Caco-2 (cell line): ENCODE data around the gene TMEM132C. TPM values are rescaled to one million over a fixed set of nuclear protein-coding genes. Genes with fewer than 3 reads are reported as not detected.

ENCODE experiments used
- BruUV-seq: library from RNA; stranded (reverse); fragments of 400-500 nt; replicated peaks from 2 replicates; lab custom pipeline; 2021; lab: Mats Ljungman, UMichigan
- CTCF ChIA-PET: fragments of 300-600 bp; sonication (Branson Sonifier 250); formaldehyde crosslinking; loops from one replicate; lab custom pipeline; 2022; ENCODE audit warnings: antibody characterized with exemption; lab: Charles Lee
- POLR2A ChIA-PET: fragments of 300-600 bp; sonication (Branson Sonifier 250); formaldehyde crosslinking; loops from one replicate; lab custom pipeline; 2022; ENCODE audit warnings: antibody characterized with exemption; lab: Charles Lee
- DNase-seq, 2 experiments: peaks; one replicate each; pipeline versions ENCODE4 v3.0.0 to v3.0.0-alpha.2; 2020 to 2022
- H3K27me3 ChIP-seq: replicated peaks from 2 replicates; pipeline ENCODE4 v1.6.0; 2011; ENCODE audit warnings: low read length; ENCODE audit not compliant: control insufficient read depth, insufficient read depth
- H3K36me3 ChIP-seq: 2 replicates; pipeline ENCODE4 v1.5.1; 2011; ENCODE audit warnings: low read length; ENCODE audit not compliant: control insufficient read depth, insufficient read depth
- H3K4me1 ChIP-seq: fragments of 250-450 bp; sonication (Bioruptor Pico); 2 replicates; pipeline ENCODE4 v1.5.1; 2020; ENCODE audit warnings: mild to moderate bottlenecking
- H3K4me3 ChIP-seq: 2 replicates; pipeline ENCODE4 v1.5.1; 2011; ENCODE audit warnings: low read depth, mild to moderate bottlenecking, control low read depth, low read length
- H3K9me3 ChIP-seq: fragments of 250-450 bp; sonication (Bioruptor Pico); 2 replicates; pipeline ENCODE4 v1.5.1; 2020; ENCODE audit warnings: mild to moderate bottlenecking, moderate library complexity
- H3K27ac Mint-ChIP-seq: one replicate; pipeline ENCODE4 v1.8.0; 2022; ENCODE audit warnings: mixed read lengths; ENCODE audit not compliant: unreplicated experiment
- H3K27me3 Mint-ChIP-seq: one replicate; pipeline ENCODE4 v1.8.0; 2022; ENCODE audit warnings: mixed read lengths; ENCODE audit not compliant: insufficient read depth, unreplicated experiment
- H3K36me3 Mint-ChIP-seq: one replicate; pipeline ENCODE4 v1.8.0; 2022; ENCODE audit warnings: mild to moderate bottlenecking, mixed read lengths; ENCODE audit not compliant: insufficient read depth, unreplicated experiment
- H3K4me1 Mint-ChIP-seq: one replicate; pipeline ENCODE4 v1.8.0; 2022; ENCODE audit warnings: low read depth, mixed read lengths; ENCODE audit not compliant: unreplicated experiment
- H3K4me3 Mint-ChIP-seq: one replicate; pipeline ENCODE4 v1.8.0; 2022; ENCODE audit warnings: mild to moderate bottlenecking, moderate library complexity, mixed read lengths; ENCODE audit not compliant: unreplicated experiment
- H3K9me3 Mint-ChIP-seq: one replicate; pipeline ENCODE4 v1.8.0; 2022; ENCODE audit warnings: mixed read lengths; ENCODE audit not compliant: unreplicated experiment
- intact Hi-C: fragments of 100-400 bp; cut with micrococcal nuclease; formaldehyde crosslinking; loops from one replicate; pipeline ENCODE4 v1.10.0; 2022; ENCODE audit not compliant: unreplicated experiment
- total RNA-seq: library from RNA; stranded (reverse); gene quantifications from 2 replicates; pipeline ENCODE4 v1.2.3, GENCODE V29; 2022
- TF ChIP-seq, protein P1 (sequence below), 2 experiments: fragments of 200-600 bp in 1 of 2; IDR thresholded peaks; 1 replicate in 1 of 2; 2 replicates in 1 of 2; pipeline versions ENCODE4 v1.5.1 to v1.8.0; 2011 to 2022; ENCODE audit warnings: antibody characterized with exemption in 1 of 2, control low read depth in 1 of 2, inconsistent platforms in 1 of 2, low read depth in 1 of 2, low read length in 1 of 2, mild to moderate bottlenecking in 1 of 2, moderate library complexity in 1 of 2; ENCODE audit not compliant: insufficient read depth in 1 of 2, severe bottlenecking in 1 of 2, unreplicated experiment in 1 of 2

TMEM132C gene
- total RNA-seq, 1 experiment from 2014 or later: not detected

DNA sequence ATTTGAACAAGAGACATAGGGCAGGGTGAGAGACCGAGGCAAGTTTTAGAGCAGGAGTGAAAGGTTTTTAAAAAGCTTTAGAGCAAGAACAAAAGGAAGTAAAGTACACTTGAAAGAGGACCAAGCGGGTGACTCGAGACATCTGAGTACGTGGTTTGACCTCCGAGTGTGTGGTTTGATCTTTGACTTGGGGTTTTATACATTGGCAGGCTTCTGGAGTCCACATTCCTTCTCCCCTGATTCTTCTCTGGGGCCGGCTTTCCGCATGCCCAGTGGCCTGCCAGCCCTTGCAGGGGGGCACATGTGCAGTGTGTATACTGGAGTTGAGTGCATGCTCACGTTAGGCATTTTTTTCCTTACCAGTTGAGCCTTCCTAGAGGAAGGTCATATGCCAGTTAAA lies 460.5 kb downstream of the TMEM132C start:
- no peak overlapping the region for H3K4me3 Mint-ChIP-seq
- H3K27me3 Mint-ChIP-seq: no peaks in the 10 kb centered on the region
- no peaks in the 10 kb centered on the region for H3K4me1 Mint-ChIP-seq
- H3K4me1 ChIP-seq: no peaks in the 10 kb centered on the region
- ChIA-PET POLR2A (no interaction called here), CTCF (no interaction called here)
- TF ChIP-seq, protein P1, sequence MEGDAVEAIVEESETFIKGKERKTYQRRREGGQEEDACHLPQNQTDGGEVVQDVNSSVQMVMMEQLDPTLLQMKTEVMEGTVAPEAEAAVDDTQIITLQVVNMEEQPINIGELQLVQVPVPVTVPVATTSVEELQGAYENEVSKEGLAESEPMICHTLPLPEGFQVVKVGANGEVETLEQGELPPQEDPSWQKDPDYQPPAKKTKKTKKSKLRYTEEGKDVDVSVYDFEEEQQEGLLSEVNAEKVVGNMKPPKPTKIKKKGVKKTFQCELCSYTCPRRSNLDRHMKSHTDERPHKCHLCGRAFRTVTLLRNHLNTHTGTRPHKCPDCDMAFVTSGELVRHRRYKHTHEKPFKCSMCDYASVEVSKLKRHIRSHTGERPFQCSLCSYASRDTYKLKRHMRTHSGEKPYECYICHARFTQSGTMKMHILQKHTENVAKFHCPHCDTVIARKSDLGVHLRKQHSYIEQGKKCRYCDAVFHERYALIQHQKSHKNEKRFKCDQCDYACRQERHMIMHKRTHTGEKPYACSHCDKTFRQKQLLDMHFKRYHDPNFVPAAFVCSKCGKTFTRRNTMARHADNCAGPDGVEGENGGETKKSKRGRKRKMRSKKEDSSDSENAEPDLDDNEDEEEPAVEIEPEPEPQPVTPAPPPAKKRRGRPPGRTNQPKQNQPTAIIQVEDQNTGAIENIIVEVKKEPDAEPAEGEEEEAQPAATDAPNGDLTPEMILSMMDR (IDR thresholded peaks at IDR 0.05; ENCODE audit: insufficient read depth in 1 of 2, low read depth in 1 of 2, low read length in 1 of 2, severe bottlenecking in 1 of 2, unreplicated experiment in 1 of 2): no peak
- DNase-seq: no peak
- H3K27me3 ChIP-seq: no peaks in the 10 kb centered on the region
- no peaks in the 10 kb centered on the region for H3K36me3 ChIP-seq
- no peaks in the 10 kb centered on the region for H3K36me3 Mint-ChIP-seq
- H3K27ac Mint-ChIP-seq: no peak overlapping the region
- no peak overlapping the region for H3K4me3 ChIP-seq
- no peaks in the 10 kb centered on the region for H3K9me3 ChIP-seq
- no peaks in the 10 kb centered on the region for H3K9me3 Mint-ChIP-seq
- intact Hi-C loops: no loop called here
- BruUV-seq: no TSS peak

DNA sequence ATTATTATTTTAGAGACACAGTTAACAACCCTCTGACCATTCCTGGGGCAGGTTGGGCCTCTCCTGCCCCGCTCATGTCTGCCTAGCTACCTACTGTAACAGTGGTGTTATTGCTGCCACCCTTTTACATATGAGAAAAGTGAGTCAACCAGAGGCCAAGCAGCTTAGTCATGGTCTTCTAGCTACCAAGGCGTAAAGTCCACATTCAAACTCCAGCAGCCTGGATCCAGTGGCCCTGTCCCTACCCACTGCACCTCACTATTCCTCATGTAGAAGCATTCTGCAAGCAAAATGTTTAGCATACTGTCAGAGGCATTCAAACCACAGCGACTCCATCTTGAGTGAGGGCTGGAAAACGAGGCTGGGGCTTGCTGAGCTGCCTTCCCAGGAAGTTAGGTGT lies 461.0 kb downstream of the TMEM132C start:
- Mint-ChIP-seq H3K4me1 (no peaks in the 10 kb centered on the region), H3K27me3 (no peaks in the 10 kb centered on the region), H3K27ac (no peak overlapping the region), H3K4me3 (no peak overlapping the region), H3K9me3 (peaks cover 3% of the 10 kb centered on the region), H3K36me3 (no peaks in the 10 kb centered on the region)
- ChIA-PET CTCF (no interaction called here), POLR2A (no interaction called here)
- intact Hi-C loops: no loop called here
- no peak for DNase-seq
- no peaks in the 10 kb centered on the region for H3K9me3 ChIP-seq
- no peaks in the 10 kb centered on the region for H3K4me1 ChIP-seq
- H3K27me3 ChIP-seq: no peaks in the 10 kb centered on the region
- no peak overlapping the region for H3K4me3 ChIP-seq
- no TSS peak for BruUV-seq
- TF ChIP-seq, protein P1 (IDR thresholded peaks at IDR 0.05; ENCODE audit: insufficient read depth in 1 of 2, low read depth in 1 of 2, low read length in 1 of 2, severe bottlenecking in 1 of 2, unreplicated experiment in 1 of 2): no peak
- H3K36me3 ChIP-seq: no peaks in the 10 kb centered on the region

DNA sequence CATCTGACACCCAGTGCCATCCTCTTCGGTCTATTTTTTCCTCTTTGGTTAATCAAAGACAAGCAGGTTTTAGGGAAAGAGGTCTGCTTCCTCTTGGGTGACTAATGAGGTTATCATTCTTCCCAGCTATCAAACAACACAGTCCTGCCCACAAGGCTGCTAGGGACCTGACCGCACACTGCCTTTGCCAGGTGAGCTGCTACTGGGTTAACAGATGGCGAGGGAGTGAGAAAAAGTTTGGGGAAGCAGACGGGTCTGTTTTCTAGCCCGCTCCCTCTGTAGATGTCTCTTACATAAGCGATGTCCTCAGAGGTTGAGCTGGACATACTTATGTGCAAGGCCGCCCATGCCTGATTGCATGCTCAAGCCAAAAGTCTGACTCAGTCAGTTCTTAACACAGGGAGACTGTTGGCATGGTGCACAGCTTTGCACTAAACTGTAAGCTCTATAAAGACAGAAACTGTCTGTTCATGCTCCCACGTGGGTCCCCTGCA lies 462.7 kb downstream of the TMEM132C start:
- Histone ChIP-seq H3K36me3 (no peaks in the 10 kb centered on the region), H3K4me3 (no peak overlapping the region), H3K4me1 (no peaks in the 10 kb centered on the region), H3K9me3 (no peaks in the 10 kb centered on the region), H3K27me3 (no peaks in the 10 kb centered on the region)
- Mint-ChIP-seq H3K36me3 (no peaks in the 10 kb centered on the region), H3K27ac (no peak overlapping the region), H3K27me3 (no peaks in the 10 kb centered on the region), H3K9me3 (peaks cover 9% of the 10 kb centered on the region), H3K4me1 (no peaks in the 10 kb centered on the region), H3K4me3 (no peak overlapping the region)
- no peak for DNase-seq
- POLR2A ChIA-PET: no interaction called here
- intact Hi-C loops: no loop called here
- TF ChIP-seq, protein P1 (IDR thresholded peaks at IDR 0.05; ENCODE audit: insufficient read depth in 1 of 2, low read depth in 1 of 2, low read length in 1 of 2, severe bottlenecking in 1 of 2, unreplicated experiment in 1 of 2): no peak
- CTCF ChIA-PET: no interaction called here
- no TSS peak for BruUV-seq
